GM18499 (cell line): ENCODE measurements around the gene SDHC.
"Not testable (repeated sequence)": the region's sequence is repeated elsewhere in the genome, so short reads cannot be mapped to it uniquely, and the experiment has no call there.

ENCODE experiments used
- ATAC-seq: cut with Tn5 transposase; IDR thresholded peaks from one replicate; pipeline ENCODE4 v1.9.1; 2021; ENCODE audit warnings: moderate number of reproducible peaks; ENCODE audit not compliant: insufficient read depth, unreplicated experiment

The SDHC gene

GRCh38 chr1:161409848-161410635 lies 95.9 kb downstream of the SDHC start:
- not testable (repeated sequence) for ATAC-seq

DNA sequence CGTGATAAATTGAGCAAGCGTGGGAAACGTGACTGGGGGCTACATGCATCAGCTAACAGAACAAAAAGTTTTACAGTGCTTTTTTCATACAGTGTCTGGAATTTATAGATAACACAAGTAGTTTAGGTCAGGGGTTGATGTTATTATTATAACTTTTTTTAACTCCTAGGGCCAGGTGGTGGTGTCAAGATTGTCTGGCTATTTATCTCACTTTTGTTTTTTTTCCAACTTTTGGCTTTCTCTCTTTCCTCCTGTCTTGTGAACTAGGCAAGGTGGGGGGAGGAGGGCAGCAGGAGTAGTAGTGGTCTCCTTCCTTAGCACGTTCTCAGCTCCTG lies 96.4 kb downstream of the SDHC start:
- ATAC-seq: not testable (repeated sequence)
